HuH-7.5 (cell line): Measurements from ENCODE around the gene LHX4.

Source experiments
- DNase-seq: peaks from one replicate; pipeline ENCODE4 v3.0.0; 2011; ENCODE audit warnings: low spot score

LHX4 gene

GRCh38 chr1:180299479-180300221 lies 69.6 kb downstream of the LHX4 start:
- no peak for DNase-seq

- DNase-seq, result no peak
Observed at GRCh38 chr1:180301135-180301742, 71.2 kb downstream of the LHX4 start.

- peak; percentile 5 for DNase-seq
Observed at GRCh38 chr1:180309338-180309737, 79.3 kb downstream of the LHX4 start.

- no peak for DNase-seq
Observed at GRCh38 chr1:180310095-180310494, 80.0 kb downstream of the LHX4 start.

GRCh38 chr1:180311011-180311730 lies 81.1 kb downstream of the LHX4 start:
- no peak for DNase-seq

GRCh38 chr1:180312926-180313325 lies 82.9 kb downstream of the LHX4 start:
- no peak for DNase-seq

GRCh38 chr1:180327089-180327488 lies 97.0 kb downstream of the LHX4 start:
- no peak for DNase-seq
